Measurements from ENCODE around the gene MCM9. TPM values are rescaled to one million over a fixed set of nuclear protein-coding genes. Genes with fewer than 3 reads are reported as not detected.

Gene MCM9
- total and polyA plus RNA-seq, 2 of the 4 experiments (the other 2 are of a cell fraction): 3.5 to 7.2 TPM

- TF ChIP-seq MAFK (IDR thresholded peaks at IDR 0.05; ENCODE audit: low read depth, low read length) (no peak), SMC3 (IDR thresholded peaks at IDR 0.05; ENCODE audit: low read depth, low read length) (no peak), RAD21 (IDR thresholded peaks at IDR 0.05; ENCODE audit: low read length) (no peak), MAZ (IDR thresholded peaks at IDR 0.05; ENCODE audit: borderline replicate concordance, low read depth, low read length) (no peak), RFX5 (IDR thresholded peaks at IDR 0.05; ENCODE audit: low read depth, low read length) (no peak), RCOR1 (IDR thresholded peaks at IDR 0.05; ENCODE audit: insufficient replicate concordance, low read length) (no peak), CHD1 (IDR thresholded peaks at IDR 0.05; ENCODE audit: low read depth, low read length) (no peak), NFE2L2 (IDR thresholded peaks at IDR 0.05; ENCODE audit: low read depth, low read length) (no peak), CTCF (conservative IDR thresholded peaks at IDR 0.05; ENCODE audit: low read depth, low read length) (no peak)
- Histone ChIP-seq H2AFZ (replicated peaks; ENCODE audit: low read length, poor library complexity) (peak overlapping the region; percentile 13), H3K4me2 (ENCODE audit: low read depth, low read length) (no peak overlapping the region), H3K9ac (ENCODE audit: low read depth, low read length) (no peak overlapping the region), H3K4me1 (ENCODE audit: control insufficient read depth, insufficient read depth, low read length) (no peaks in the 10 kb centered on the region), H4K5ac (ENCODE audit: low read depth, low read length) (no peak overlapping the region), H2BK120ac (ENCODE audit: low read depth, low read length) (no peak overlapping the region), H4K20me1 (ENCODE audit: insufficient read depth, low read length) (no peaks in the 10 kb centered on the region), H3K23ac (ENCODE audit: low read depth, low read length) (no peak overlapping the region), H3K18ac (ENCODE audit: low read depth, low read length) (no peak overlapping the region), H3K56ac (ENCODE audit: extremely low read depth, insufficient read depth, low read length) (no peak overlapping the region), H3K27ac (ENCODE audit: insufficient read depth, low read length) (no peak overlapping the region), H2AK5ac (ENCODE audit: low read depth, low read length) (no peak overlapping the region), H3K9me3 (ENCODE audit: control insufficient read depth, insufficient read depth, low read length) (no peaks in the 10 kb centered on the region), H2BK20ac (ENCODE audit: low read depth, low read length) (no peak overlapping the region), H3K79me1 (ENCODE audit: low read depth in 1 of 2, low read length in 2 of 2) (no peaks in the 10 kb centered on the region), H4K8ac (ENCODE audit: low read depth in 2 of 2, low read length in 2 of 2) (no peak overlapping the region), H3K9me1 (ENCODE audit: insufficient read depth, low read length) (no peaks in the 10 kb centered on the region), H3K14ac (replicated peaks; ENCODE audit: low read depth, low read length) (no peak overlapping the region), H3K36me3 (ENCODE audit: control insufficient read depth, insufficient read depth, low read length) (no peaks in the 10 kb centered on the region), H3K4ac (ENCODE audit: low read depth, low read length) (no peak overlapping the region), H4K91ac (ENCODE audit: insufficient read depth, low read depth, low read length) (no peak overlapping the region), H2BK5ac (ENCODE audit: low read depth, low read length, poor library complexity, severe bottlenecking) (no peak overlapping the region), H2BK15ac (ENCODE audit: low read depth, low read length) (no peak overlapping the region), H3K4me3 (ENCODE audit: insufficient read depth, low read depth, low read length) (no peak overlapping the region), H2AK9ac (replicated peaks; ENCODE audit: low read depth, low read length, poor library complexity) (peak overlapping the region; percentile 39), H3K27me3 (ENCODE audit: control insufficient read depth, insufficient read depth, low read length) (no peaks in the 10 kb centered on the region)
- ChIA-PET POLR2A (ENCODE audit: unreplicated experiment) (no interaction called here), CTCF (interaction anchor here (0.7 to 1.2 kb wide), 2 partner anchors 15 to 92 kb away, joined by 4 to 6 read pairs; no protein-coding TSS in a partner anchor)
- intact Hi-C loops (cut with micrococcal nuclease) (loop anchor here (1.0 to 10.0 kb wide), 5 partner anchors 92 to 516 kb away; partner anchors contain the start of genes ASF1A and CEP85L), dilution Hi-C loops (cut with HindIII; ENCODE audit: low sequenced_read_pairs, unreplicated experiment) (no loop called here), in situ Hi-C loops (cut with MboI; ENCODE audit: low sequenced_read_pairs) (loop anchor here (10.0 kb wide), 1 partner anchor 515 kb away; no protein-coding TSS in a partner anchor)
- no peak for DNase-seq
- no peak for ATAC-seq (ENCODE audit: low read depth)
- BruUV-seq (replicated peaks): no TSS peak
- WGBS, 2 experiments (ENCODE audit: extremely low coverage in 2 of 2, insufficient read length in 1 of 2): no CpG with 5 or more reads among the region's 4 CpGs
Measured at GRCh38 chr6:118799826-118800225, 135.1 kb downstream of the MCM9 start.

Measured in IMR-90 (cell line).